ENCODE results near the gene TMEM140.
A peak's percentile ranks its signal among the peaks of the same experiment; 100 is the strongest.

TMEM140 gene

DNA sequence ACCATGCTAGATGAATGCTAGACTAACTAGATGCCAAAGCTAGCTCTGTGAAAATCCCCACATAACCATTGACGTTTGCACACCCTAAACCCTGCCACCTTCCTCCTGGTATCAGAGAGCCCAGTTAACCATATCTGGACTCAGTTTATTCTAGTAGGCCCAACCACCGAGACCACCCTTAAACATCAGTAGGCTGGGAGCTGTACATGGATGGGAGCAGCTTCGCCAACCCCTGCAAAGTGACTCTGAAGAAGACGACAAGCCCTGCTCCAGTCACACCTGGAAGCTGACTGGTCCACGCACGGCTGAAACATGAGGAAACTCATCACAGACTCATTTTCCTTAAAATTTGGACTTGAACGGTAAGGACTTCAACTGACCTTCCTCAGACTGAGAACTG, 27.1 kb downstream of the TMEM140 start:
- DNase-seq = no peak

GRCh38 chr7:135175931-135176330, 28.1 kb downstream of the TMEM140 start:
- no peak for DNase-seq

DNA sequence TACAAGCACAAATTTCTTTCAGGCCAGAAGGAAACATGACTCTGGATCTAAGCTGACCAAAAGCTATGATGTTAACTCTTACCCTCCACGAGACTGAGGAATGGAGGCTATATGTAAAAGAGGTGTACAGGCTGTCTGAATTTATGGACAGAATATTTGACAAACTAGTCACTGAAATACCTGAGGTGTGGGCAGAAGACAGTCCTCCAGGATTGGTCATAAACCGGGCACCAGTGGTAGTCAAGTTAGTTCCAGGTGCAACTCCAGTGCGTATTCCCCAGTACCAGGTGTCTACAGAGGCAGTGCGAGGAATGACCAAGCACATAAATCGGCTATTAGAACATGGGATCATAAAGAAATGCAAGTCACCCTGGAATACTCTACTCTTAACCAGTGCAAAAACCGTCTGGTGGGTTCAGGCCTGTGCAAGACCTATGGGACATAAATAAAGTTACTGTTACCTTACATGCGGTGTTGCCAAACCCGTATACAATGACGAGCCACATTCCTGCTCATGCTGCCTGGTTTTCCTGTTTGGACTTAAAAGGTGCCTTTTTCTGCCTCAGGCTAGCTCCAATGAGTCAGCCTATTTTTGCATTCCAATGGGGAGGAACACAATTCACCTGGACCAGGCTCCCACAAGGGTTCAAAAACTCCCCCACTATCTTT, 29.3 kb downstream of the TMEM140 start:
- no peak for DNase-seq

DNA sequence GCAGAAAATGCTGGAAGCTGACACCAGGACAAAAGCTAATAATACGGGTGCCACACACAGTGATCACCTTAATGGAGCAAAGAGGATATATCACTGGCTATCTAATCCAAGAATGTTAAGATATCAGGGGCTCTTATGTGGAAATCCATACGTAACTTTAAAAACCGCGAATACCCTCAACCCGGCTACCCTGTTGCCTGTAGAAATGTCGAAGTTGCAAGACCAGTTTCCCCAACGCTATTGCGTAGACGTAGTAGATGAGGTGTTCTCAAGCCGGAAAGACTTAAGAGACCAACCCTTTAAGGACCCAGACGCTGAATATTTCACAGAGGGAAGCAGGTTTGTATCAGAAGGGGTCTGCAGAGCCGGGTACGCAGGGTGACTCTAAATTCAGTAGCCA, 30.5 kb downstream of the TMEM140 start:
- DNase-seq = no peak

- no peak for DNase-seq
These were observed 31.6 kb downstream of the TMEM140 start for GRCh38 chr7:135179321-135179925.

DNA sequence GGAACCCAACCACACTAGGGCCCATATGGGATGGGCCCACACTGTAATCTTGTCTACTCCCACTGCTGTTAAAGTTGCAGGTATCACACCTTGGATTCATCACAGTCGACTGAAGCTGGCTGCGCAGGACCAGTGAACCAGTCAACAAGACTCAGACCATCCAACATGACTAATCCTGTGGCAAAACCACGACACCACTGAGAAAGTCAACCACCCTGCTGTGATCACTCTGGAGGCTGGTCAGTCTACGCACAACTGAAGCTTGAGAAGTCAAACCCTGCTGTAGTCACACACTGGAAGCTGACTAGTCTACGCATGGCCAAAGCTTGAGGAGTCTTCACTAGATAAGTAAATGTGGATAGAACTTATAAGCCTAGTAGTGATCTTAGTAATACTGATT, 32.2 kb downstream of the TMEM140 start:
- DNase-seq = no peak

DNA sequence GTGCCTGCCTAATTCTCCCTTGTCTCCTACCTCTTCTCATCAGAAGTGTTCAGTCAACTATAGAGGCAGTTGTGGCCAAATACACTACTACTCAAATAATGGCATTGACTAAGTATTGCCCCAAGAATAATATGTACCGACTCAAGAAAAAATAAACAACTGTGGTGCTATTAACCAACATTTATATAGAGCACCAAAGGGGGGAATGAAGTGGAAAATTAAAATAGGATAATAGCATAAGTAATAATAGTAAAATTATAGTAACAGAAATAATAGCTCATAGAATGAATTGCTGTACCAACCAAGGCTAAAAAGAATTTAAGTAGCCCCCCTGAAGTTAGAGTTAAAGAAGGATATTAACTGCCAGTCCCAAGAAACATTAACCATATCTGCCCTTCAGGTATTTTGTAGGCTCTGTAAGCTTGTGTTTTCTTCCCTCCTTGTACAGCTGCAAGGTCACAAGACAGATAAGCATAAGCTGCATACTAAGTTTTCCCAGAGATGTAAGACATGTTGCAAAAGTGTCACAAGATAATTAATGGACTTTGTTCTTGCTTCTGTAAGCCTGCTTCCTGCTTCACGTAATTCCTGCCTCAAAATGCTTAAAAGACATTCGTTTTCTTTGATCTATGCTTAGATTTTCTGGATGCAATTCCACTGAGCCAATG, 33.5 kb downstream of the TMEM140 start:
- no peak for DNase-seq

GRCh38 chr7:135181929-135182678, 34.2 kb downstream of the TMEM140 start:
- no peak for DNase-seq

- no peak for DNase-seq
These were observed 35.6 kb downstream of the TMEM140 start for GRCh38 chr7:135183478-135183877.

DNA sequence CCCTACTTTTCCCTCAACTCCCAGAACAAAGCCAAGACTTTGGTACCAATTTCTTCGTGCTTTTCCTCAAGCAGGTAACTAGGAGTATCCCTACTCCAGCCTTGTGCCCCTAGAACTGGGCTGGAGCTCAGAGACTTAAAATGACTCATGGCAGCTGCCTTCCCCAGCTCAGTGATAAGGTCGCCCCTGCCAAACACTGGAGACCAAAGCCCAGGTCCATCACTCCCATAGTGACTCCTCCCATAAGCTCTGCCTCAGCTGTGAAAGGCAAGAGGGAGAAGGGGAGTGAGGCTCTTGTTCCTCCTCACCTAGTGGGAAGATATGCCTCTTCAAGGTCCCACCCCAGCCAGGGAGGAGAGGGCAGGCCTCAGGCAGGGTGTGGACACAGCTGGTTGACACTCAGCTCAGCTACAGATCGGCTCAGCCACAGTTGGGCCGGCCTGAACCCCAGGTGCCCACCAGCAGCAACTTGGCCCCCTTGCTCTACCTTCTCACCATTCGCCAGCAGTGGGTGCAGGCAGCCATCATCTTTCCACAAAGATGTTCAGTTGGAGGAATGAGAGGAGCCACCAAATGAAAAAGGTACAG, 36.5 kb downstream of the TMEM140 start:
- DNase-seq = no peak

DNA sequence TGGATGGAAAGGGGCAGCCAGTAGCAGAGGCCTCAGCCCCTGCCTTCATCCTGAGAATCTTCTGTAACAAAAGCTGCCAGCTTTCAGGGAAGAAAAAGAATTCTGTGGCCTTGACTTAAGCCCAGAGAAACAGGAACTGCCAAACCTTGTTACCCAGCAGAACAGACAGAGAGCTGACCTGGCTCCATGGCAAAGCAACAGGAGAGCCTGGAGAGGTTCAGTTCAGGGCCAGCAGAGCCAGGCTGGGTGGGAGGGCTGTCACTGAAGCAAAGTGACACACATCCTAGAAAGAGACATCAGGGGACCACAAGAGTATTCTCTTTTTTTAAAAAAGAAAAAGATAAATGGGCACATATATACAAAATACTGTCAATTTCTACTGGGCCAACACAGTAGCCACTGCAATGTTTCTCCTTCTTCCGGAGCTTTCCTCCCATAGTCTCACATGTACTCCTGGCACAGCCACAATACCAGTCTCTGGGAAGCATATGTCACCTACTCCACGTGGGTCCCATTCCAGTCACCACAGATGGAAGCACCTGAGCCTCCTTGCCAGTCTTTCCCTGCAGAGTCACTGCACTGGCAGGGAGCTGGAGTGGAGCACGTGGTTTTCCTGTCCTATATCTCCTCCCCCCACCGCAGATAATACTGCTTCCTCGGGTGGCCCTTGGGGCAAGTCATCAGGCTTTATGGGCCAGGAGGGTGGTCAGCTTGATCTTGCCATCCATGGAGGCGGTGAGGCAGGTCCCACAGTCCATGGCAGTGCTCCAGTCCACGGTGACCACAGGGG, 37.8 kb downstream of the TMEM140 start:
- DNase-seq = no peak

DNA sequence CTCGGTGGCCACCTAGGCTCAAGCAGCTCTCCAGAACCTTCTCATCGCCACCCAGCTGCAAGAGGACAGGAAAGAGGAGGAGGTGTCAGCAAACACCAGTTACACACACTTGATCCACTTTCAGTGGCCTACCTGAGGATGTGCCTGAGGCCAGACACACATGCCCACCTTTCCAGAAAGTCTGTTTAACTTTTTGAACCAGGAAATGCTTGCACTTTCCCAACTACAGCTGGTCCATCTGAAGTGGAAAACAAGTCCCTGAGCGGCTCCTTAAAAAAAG, 38.3 kb downstream of the TMEM140 start:
- DNase-seq = no peak

DNA sequence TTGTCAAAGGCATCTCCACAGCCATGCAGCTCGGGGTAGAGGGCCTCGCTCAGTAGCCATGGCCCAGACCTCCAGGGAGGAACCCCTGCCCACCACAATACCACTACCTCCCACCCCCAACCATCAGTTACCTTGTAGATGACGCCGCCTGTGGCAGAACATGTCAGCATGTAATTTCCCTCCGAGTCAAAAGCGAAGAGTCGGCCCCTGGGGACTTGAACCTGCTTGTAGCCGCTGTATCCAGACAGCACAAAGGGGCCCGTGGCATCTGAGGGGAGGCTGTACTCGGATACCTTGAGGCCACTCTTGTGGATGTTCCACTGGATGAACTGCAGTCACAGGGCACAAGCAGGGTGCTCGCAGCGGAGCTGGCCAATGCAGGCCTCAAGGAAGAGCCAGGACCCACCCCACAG, 39.0 kb downstream of the TMEM140 start:
- DNase-seq = no peak

DNA sequence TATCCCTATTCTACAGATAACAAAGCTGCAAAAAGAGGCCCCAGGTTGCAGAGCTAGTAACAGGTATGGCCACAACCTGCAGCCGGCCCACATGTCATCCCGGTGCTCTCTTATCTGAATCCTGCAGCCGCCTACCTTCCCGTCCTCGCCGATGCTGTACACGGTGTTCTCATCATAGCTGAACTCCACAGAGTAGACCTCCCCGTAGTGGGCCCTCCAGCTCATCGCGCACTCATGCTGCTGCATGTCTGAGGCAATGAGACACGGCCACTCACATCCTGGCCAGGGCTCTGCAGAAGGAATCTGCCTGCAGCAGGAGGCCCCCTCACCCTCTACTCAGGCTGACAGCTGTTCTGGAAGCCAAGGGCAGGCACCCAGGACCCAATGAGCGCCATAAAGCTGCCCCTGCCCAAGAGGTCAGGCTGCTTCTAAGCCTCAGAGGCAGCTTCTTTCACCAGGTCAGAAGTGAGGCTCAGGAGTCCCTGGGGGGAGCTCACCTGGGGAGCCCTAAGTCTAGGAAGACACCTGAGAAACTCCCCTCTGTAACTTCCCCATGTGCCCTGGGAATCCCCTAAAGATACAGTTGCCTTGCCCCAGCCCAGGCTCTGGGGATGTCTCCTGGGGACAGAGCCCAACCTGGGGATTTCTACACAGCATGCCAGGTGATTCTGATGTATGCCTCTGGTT, 40.6 kb downstream of the TMEM140 start:
- no peak for DNase-seq

GRCh38 chr7:135189221-135189662, 41.4 kb downstream of the TMEM140 start:
- DNase-seq = no peak

DNA sequence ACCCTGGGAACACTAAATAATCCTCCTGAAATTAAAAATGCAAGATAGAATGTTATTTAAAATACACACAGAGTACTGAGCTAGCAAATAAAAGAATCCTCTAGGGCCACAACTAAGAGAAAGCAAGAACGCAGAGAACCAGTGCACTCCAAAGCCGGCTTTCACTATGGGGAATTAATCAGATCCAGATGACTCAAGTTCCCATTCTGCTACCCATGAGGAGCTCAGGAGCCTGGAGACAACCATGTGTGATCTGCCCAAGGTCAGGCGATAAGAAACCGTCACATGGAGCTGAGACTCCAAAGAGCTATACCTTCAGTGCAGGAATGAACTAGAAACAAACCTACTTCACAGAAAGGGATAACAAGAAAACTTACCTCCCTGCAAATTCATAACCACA, 42.1 kb downstream of the TMEM140 start:
- peak; percentile 79 for DNase-seq

- no peak for DNase-seq
These were observed 42.8 kb downstream of the TMEM140 start for GRCh38 chr7:135190703-135191102.

DNA sequence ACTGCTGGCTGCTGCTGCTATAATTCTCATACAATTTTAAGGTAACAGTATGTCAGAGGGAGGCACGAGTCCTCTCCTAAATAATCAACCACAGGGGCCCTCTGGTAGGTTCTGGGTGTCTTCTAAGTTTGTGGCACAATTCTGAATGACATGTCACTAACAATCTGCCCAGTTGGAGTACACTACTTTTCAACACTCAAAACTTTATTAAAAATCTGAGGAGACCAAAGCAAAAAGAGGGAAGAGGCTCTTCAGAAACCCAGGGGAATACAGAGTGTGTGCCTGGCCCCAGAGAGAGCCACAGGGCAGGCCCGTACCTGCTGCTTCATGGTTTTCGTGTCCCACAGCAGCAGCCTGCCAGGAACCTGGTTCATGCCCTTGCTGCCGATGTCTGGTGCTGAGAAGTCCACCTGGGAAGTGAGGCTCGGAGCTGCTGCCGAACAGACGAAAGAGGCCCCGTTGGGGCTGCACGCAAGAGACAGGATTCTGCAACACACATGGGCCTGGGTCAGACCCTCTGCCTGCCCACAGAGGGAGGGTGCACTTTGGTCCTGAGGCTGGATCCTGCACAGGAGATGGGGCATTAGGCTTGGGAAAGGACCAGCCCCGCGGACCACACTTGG, 45.2 kb downstream of the TMEM140 start:
- no peak for DNase-seq

DNA sequence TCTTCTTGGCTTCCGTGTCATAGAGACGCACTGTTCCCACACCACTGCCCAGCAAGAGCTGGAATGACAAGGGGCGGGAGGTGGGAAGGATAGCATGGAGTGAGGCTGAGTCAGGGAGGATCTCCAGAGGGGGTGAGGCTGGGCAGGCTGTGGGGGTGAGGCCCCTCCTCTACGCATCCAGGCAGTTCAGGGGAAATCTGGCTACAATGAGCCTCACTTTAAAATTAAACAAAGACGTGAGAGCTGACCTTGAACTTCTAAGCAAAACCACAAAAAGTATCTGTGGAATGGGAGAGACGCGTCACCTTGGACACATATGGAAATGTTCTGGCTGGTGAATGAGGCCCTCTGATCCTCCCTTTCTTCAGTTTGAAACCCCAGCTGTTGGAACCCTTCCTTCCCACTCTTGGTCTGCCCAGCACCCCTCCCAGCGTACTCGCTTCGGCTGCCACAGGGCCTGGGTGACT, 45.8 kb downstream of the TMEM140 start:
- DNase-seq = peak; percentile 97

GRCh38 chr7:135194494-135195095, 46.7 kb downstream of the TMEM140 start:
- DNase-seq = no peak

- DNase-seq = no peak
These were observed 47.3 kb downstream of the TMEM140 start for GRCh38 chr7:135195156-135195555.

All from fibroblast of skin of abdomen (primary cell).